ENCODE measurements around the gene SLC9A8.
"Not testable (repeated sequence)": the region's sequence is repeated elsewhere in the genome, so short reads cannot be mapped to it uniquely, and the experiment has no call there.

SLC9A8 gene

DNA sequence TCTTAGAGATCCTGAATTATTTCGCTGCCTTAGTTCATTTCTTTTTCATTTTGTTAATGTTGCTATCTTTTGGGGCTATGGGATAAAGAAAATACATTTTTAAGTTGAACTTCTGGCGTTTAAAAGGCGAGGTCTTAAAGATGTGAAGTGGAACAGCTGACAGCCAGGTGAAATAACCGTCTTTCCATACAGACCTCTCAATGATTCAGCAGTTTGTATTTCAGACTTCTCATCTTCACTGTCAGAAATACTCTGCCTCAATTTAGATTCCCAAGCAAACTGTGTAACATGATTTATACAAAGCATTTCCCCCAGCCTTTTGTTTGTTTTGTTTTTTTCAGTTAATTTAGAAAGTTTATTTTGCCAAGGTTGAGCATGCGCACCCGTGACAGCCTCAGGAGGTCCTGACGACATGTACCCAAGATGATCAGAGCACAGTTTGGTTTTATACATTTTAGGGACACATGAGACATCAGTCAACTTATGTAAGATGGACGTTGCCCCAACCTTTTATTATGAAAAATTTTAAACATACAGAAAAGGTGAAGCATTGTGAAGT is 40.0 kb downstream of the SLC9A8 start:
- no peak for DNase-seq

DNA sequence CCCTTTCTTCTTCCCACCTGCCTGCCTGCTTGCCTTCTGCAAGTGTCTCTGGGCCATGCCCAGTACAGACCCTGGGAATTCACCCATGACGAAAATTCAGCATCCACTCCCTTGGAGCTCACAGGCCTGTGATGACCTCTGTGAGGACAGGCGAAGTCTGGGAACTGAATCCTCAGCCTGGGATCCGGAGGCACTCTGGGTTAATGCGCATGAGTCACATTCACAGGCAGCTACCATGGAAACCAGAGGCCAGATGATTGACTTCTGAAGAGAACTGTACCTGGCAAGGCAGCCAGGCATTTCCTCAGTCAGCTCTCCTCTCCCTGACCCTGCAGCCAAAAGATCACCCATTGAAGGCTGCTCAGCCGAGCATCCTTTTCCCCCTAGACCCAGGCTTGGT is 41.0 kb downstream of the SLC9A8 start:
- no peak for DNase-seq

DNA sequence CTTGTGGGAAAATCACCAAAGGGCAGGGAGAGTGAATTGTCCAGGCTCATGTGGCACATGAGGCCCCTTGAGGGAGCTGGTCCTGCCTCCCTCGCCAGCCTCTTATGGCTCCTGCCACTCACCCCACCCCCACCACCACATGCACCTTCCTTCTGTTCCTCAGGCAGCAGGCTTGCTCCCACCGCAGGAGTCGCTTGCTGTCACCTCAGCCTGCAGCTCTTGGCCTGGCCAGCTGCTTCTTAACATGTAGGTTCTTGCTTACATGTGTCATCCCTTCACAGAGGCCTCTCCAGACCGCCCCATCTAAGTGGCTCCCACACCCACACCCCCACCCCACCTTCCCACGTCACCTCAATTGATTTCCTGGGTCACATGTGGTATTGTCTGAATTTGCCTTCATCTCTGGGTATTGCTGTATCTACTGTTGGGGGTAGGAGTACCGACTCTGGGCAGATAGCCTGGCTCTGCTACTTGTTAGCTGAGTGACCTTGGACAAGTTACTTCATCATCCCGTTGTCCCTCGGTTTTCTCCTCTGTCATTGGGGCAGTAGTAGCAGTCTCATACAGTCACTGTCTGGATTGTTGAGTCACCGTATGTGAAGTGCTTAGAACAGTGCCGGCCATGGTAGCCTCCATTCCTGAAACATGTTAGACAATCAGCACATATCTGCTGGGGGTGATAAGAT is 41.7 kb downstream of the SLC9A8 start:
- DNase-seq = no peak

DNA sequence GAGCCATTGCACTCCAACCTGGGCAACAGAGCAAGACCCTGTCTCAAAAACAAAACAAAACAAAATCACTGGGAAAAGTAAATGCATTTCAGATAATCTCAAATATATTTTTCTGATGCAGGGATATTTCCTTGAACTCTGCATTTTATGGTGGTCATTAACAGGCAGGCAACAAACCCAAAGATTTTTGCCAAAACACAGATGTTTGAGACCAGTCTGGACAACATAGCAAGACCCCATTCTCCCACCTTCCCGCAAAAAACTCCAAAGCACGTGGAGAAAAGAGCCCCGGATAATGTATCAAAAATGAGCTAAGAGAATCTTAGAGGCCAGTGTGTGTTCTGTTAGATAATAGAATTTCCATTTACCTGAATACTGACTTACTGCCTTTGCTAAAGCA is 44.3 kb downstream of the SLC9A8 start:
- no peak for DNase-seq

DNA sequence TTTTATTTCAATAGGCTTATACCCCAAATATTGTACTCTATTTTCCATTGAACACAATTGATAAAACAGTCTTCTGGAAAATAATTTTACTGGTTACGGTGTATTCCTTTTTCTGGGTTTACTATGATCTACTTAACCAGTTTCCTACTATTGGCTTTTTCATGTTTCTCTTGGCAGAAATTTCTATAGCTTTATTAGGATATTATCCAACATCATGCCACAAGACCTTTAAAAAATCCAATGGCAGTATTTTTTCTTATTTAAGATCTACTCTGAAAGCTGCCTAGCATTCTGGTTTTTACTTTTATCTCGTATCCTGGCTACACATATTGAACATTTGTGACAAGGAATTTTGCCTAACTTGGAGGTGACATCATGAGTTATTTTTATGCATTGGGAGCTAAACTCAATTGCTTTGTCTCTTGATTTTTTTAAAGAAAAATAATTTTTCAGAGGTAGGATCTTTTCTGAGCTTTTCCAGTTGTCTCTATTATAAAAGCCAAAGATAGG is 45.5 kb downstream of the SLC9A8 start:
- no peak for DNase-seq

DNA sequence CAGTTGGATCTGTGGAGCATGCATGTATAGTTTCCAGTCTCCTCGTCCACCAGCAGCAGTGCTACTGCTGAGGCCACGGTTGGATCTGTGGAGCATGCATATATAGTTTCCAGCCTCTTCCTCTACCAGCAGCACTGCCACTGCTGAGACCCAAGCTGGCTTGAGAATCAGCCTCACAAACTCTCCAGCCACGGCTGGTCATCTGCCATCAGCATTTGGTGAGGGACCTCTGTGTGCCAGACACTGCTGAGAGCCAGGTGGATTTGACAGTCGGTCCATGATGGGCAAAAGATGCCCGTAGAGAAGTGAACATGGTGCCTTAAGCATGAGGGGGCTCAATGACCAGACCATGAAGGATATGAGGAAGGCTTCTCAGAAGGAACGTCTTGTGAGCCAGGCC is 46.4 kb downstream of the SLC9A8 start:
- no peak for DNase-seq

DNA sequence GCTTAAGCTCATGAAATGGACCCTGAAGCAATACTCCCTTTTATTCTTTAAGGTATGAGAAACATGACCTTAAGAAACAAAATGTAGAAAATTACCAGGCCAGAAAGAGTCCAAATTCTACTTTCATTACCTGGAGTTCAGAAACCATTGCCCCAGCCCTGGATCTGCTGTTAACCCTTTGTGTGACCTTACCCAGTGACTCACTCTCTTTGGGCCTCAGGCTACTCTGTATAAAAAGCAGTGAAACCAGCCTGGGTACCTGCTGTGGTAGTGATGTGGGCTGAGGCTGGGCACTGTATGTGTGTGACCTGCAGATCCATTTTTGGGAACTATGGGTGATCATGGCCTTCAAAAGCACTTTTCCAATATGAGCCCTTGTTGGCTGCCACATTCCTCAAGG is 47.2 kb downstream of the SLC9A8 start:
- no peak for DNase-seq

DNA sequence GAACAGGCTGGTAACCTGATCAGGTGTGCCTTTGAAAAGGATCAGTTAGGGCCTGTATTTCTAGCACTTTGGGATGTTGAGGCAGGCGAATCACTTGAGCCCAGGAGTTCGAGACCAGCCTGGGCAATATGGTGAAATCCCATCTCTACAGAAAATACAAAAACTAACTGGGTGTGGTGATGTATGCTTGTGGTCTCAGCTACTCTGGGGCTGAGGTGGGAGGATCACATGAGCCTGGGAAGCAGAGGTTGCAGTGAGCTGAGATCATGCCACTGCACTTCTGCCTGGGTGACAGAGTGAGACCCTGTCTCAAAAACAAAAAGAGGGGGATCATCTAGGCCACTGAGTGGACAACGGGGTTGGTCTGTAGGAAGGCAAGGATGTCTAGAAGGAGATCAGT is 48.6 kb downstream of the SLC9A8 start:
- not testable (repeated sequence) for DNase-seq

DNA sequence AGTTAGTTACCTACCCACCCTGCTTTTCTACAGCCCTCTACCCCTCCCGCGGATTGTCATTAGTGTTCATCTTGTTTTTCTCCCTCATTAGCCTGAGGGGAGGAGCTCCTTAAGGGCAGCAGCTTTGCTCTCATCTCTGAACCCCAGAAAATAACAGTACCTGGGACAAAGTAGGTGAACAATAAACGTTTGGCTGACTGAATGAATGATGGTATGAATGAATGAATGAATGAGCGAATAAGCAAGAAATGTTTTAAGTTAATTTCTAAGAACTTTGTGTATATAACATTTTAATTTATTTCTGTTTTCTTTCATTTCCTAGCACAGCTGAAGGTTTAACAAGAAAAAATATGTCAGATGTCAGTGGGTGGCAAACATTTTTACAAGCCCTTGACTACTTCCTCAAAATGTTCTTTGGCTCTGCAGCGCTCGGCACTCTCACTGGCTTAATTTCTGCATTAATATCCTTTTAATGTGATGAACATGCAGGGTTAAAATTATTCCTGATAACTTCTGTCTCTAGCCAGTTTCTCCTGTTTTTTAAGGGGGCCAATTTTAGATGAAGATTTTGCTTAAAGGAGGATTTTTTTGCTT is 50.1 kb downstream of the SLC9A8 start:
- no peak for DNase-seq

DNA sequence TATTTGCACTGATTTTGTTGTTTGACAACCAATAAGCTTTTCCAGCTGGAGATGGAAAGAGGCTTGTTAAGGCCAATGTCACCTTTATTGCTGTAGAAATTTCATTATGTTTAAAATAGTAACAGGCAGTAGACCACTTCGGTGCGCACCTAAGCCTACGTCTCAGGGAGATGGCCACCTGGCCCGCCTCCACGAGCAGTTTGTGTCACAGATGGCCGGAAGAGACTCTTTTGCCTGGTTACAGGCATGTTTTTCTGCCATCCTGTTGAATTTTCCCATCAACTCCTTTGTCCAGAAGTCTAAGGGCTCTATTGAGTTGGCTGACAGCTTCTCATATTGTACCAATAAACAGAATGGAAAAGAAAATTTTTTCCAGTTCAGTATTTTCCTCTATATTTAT is 51.0 kb downstream of the SLC9A8 start:
- no peak for DNase-seq

DNA sequence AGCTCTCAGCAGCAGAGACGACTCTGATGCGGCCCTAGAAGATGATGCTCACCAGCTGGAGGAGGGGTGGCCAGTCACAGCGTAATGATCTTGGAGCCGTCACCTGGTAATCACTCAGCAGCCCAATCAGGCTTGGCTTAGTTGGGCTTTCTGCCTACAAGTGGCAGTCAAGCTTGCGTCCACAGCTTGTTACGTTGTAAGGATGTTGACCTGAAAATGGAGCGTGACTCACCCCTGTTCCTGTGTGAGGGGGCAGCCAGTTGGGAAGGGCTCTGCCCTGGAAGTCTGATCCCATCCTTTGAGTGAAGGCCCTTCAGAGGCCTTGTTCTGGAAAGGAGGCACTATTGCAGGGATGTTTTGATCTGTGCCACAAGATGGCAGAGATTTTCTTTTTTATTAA is 52.9 kb downstream of the SLC9A8 start:
- DNase-seq = no peak

DNA sequence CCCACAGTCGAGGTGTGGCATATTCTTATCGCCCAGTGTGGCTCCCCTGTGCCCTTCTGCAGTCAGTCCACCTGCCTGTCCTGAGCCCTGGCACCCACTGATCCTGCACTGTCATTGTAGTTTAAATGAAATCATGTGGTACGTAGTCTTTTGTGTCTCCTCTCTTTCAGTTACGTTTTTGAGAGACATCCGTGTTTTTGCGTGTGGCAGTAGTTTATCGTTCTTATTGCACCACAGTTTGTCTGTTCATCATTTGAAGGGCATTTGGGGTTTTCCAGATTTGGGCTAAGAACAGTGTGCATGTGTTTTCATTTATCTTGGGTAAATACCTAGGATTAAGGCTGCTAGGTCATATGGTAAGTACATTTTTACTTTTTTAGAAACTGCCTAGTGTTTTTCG is 53.4 kb downstream of the SLC9A8 start:
- no peak for DNase-seq

DNA sequence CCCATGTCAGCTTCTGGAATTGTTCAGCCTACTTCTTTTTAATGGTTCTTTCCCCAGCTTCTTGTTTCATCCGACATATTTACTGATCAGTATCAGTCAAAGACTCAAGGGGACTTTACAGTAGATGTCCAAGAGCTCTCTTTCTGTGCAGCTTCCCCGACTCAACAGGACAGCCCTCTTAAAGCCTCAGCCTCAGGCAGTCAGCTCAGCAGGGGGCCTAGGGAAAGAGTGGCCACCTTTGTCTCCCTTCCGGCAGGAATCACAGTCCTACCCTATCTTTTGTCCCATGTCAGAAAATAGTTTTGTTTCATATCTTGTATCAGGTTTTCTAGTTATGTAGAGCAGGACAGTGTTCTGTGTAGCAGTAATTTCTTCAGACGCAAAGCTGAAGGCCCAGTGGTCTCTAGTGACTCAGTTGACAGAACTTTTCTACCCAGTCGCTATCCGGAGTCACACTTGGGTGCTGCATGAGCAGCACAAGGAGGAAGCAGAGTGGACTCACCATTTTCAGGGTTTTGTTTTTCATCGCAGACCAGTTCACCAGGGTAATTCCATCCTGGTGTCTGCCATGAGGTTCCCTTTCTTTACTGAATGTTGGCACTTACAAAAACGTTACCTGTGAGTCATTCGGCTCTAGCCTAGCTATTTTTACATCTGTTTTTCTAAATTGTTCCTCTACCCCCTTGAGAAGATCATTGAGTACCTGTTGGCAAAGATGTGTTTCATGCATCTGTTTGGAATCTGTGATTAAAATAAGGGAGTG is 55.0 kb downstream of the SLC9A8 start:
- no peak for DNase-seq

DNA sequence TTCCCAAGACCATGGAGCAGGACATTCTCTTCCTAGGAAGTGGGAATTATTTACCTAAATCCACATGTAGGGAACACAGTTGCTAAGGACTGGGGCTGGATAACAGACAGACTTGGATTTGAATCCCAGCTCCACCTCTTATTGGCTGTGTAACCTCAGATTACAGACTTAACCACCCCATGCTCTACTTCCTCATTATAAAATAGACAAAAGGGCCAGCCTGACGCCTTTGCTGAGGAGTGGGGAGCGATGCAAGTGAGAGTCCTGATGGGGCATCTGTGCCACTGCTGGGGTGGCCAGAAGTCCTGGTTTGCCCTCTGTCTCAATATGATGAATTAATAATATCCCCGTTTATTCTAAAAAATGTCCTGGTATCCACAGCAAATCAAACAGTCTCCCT is 55.9 kb downstream of the SLC9A8 start:
- DNase-seq = no peak

DNA sequence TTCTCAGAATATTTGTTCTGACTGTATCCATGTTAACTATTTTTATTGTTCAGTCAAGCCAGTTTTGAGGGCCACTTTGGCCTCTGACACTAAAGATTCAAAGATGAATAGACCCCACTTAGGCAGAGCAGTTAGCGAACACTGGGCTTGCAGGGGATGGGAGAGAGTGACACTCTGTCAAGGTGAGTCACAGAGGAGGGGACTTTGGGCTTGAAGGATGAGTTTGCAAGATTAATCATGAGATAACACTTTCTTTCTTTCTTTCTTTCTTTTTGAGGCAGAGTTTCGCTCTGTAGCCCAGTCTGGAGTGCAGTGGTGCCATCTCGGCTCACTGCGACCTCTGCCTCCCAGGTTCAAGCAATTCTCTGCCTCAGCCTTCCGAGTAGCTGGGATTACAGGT is 56.3 kb downstream of the SLC9A8 start:
- no peak for DNase-seq

DNA sequence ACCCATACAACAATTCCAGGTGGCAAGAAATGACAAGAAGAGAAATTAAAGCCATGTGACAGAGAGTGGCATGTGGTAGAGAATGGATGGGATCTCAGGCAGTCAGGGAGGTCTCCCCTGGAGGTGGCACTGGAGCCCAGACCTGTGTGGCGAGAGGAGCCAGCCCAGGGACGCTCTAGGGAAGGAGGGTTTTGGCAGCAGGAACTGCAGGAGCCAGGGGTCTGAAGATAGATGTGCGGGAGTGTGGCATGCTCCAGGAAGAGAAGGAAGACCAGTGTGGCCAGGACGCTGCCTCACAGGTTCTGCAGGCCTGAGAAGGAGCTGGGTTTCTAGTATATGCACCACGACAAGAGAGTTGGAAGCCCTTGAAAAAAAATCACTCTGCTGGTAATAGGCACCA is 57.6 kb downstream of the SLC9A8 start:
- no peak for DNase-seq

DNA sequence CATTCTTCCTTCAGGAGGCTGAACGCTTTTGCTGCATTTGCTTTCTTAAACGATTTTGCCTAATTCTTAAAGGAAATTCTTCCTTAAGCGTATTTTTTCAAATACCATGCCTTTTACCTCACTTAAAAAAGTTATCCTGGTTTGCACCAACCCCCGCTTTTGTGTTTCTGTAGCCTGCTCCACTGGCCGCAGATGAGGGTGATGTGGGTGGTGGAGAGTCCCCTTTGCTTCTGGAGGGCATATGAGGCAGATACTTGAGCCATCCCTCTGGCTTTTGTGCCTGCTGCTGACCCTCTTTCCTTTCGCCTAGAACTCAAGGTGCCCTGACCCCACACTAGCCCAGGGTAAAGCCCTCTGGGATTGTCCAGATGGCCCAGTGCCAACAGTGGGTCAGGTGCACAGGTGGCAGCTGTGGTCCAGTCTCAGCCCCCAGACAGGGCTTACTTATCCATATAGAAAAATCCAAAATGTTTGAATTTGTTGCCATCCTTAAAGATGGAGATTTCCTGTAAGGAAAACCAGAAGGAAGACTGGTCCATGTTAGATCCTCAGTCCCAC is 58.8 kb downstream of the SLC9A8 start:
- DNase-seq = no peak

DNA sequence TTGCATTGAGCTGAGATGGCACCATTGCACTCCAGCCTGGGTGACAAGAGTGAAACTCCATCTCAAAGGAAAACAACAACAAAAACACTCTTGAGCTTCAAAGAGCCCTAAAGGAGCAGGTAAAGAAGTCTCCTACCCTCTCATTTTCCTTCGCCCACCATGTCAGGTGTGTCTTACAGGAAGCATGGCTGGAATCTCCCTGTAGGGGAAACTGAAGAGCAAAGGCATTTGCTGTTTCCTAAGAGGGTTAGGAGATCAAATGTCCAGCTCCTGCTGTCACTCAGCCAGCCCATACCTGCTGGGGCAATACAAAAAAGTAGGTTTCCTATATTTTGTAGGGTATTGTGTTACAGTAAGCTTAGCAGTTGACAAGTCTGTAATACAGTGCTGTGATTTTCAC is 59.4 kb downstream of the SLC9A8 start:
- no peak for DNase-seq

DNA sequence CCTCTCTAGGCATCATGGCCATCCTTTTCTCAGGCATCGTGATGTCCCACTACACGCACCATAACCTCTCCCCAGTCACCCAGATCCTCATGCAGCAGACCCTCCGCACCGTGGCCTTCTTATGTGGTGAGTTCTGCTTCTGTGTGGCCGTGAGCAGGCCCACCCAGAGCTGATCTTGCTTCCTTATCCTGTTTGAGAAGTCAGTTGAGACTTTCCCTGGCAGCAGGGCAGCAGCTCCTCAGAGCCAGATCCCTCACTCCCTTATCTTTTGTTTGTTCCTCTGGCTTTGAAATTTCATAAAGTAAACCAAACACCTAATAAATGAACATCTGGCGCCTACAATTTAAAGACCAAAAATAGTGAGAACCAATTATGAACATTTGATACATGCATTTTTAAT is 62.1 kb downstream of the SLC9A8 start:
- no peak for DNase-seq

DNA sequence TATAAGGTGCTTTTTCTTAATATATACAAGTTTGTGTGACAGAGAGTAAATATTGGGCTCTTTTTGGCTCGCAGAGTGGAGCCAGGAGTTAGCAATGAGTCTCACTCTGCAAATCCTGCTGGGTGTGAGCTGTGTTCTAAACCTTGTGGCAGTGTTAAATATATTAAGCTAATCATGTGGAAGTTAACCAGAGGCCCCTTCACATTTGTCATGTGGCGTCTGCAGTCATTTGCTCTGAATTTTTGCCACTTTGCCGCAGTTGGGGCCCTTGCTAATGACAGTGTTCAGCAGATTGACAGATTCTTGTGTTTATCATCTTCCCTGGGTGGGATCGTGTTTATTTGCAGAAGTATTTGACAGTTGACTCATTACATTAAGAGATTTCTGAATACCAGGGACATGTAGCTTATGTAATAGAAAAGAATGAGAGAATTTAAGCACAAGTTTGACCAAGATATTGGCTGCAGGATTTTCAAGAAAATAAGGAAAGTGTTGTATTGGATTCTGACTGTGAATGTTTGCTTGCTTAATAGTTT is 64.8 kb downstream of the SLC9A8 start:
- no peak for DNase-seq

DNA sequence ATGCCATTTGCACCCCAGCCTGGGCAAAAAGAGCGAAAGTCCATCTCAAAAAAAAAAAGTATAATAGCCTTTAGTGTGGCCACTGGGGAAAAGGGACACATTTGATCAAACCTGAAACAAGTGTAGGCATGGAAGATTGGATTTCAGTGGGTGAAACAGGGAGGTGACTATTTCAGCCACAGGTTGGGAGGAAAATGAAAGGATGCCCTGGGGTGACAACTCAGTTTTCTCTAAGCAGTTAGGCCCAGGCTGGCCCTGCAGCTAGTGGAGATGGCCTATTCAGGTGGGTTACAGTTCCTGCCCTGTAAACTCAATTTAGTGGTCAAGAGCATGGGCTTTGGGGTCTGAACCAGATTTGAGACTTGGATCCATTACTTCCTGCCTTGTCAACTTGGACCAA is 66.3 kb downstream of the SLC9A8 start:
- no peak for DNase-seq

DNA sequence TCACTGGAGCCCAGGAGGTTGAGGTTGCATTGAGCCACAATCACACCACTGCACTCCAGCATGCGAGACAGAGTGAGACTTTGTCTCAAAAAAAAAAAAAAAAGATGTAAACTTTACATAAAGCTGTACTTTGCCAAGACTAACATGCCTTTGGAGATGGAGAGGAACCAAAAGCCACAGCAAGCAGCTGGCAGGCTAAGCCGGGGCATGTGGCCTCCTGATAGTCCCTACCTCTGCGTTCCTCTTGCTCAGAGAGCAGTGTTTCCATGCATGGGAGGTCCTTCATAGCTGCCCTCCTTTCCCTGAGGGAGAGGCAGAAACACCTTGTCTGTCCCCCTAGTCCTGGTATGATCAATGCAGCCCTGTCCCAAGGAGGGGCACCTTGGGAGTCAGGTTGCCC is 67.5 kb downstream of the SLC9A8 start:
- DNase-seq = no peak

DNA sequence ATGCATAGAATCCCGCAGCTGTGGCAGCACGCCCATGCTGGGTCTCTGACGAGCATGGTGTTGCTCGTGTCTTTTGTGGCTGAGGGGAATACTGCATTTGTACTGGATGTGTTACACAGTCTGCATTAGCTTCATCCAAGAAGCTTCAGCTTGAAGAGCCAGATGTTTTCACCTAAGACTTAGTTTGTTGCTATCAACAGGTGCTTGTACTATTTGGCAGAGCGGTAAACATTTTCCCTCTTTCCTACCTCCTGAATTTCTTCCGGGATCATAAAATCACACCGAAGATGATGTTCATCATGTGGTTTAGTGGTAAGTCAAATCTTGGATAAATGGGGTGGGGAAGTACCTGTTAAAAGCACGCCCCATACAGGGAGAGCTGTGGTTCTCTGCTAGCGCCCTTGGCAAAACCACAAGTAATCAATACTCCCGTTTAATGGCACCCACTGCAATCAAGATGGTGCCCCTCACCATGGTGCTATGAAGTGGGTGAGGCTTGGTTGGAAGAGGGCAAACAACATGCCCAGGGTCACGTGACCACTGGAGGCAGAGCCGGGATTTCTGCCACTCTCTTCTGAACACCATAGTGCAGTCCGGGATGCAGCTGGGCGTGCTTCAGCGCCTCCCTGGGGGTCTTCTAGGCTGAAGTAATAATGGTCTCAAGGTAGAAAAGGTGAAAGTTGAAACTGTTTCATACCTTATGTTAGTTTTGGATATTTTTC is 68.3 kb downstream of the SLC9A8 start:
- no peak for DNase-seq

Data from DMS79 treated with DMSO at 0.1 percent for 48 hours (cell line).